Upper lobe of left lung (tissue), 4 donors: ENCODE results near the gene MAGI2.

Experiments used
- CTCF ChIP-seq, 6 experiments: fragments of 450-650 bp in 4 of 6; fragments of 200-600 bp in 2 of 6; sonication (generic) in 2 of 6; IDR thresholded peaks; one replicate each; pipeline ENCODE4 v1.5.1; 2016 to 2019; ENCODE audit warnings: antibody characterized with exemption in 6 of 6
- EP300 ChIP-seq, 4 donors: sonication (generic); formaldehyde crosslinking; IDR thresholded peaks; one replicate each; pipeline ENCODE4 v1.5.1; 2017; ENCODE audit warnings: antibody characterized with exemption in 4 of 4, control low read depth in 2 of 4
- POLR2A ChIP-seq, 4 donors: fragments of 450-650 bp; IDR thresholded peaks; one replicate each; pipeline ENCODE4 v1.5.1; 2016 to 2017; ENCODE audit warnings: antibody characterized with exemption in 4 of 4, mild to moderate bottlenecking in 2 of 4

- TF ChIP-seq CTCF (IDR thresholded peaks at IDR 0.05) (no peak), POLR2A (IDR thresholded peaks at IDR 0.05) (no peak), EP300 (IDR thresholded peaks at IDR 0.05) (no peak)
Observed at GRCh38 chr7:78850093-78850740, 603.2 kb downstream of the MAGI2 start.
